SK-N-SH treated with all-trans-retinoic acid at 6 μM for 48 hours (cell line): Measurements from ENCODE around the gene CYB5RL.
A peak's percentile ranks its signal among the peaks of the same experiment; 100 is the strongest.

Experiments used
- ATAC-seq: fragments of 200-7000 bp; cut with Tn5 transposase; 3 replicates; pipeline ENCODE4 v1.9.1; 2020; ENCODE audit warnings: mild to moderate bottlenecking, moderate library complexity
- ARNTL ChIP-seq: fragments of 450-650 bp; formaldehyde crosslinking; IDR thresholded peaks from 2 replicates; pipeline ENCODE4 v1.5.0; 2020; ENCODE audit warnings: low read depth, mild to moderate bottlenecking, moderate library complexity, borderline replicate concordance
- CREB5 ChIP-seq: fragments of 250-450 bp; sonication (Bioruptor Pico); IDR thresholded peaks from 2 replicates; pipeline ENCODE4 v1.5.1; 2020; ENCODE audit warnings: low read depth, mild to moderate bottlenecking, moderate library complexity
- CSDC2 ChIP-seq: fragments of 250-450 bp; sonication (Bioruptor Pico); IDR thresholded peaks from 2 replicates; pipeline ENCODE4 v1.5.0; 2020; ENCODE audit warnings: mild to moderate bottlenecking, moderate library complexity
- CSRNP3 ChIP-seq: fragments of 250-450 bp; sonication (Bioruptor Pico); IDR thresholded peaks from 2 replicates; pipeline ENCODE4 v1.5.1; 2021; ENCODE audit warnings: mild to moderate bottlenecking, moderate library complexity
- ESRRG ChIP-seq: fragments of 250-450 bp; sonication (Bioruptor Pico); IDR thresholded peaks from 2 replicates; pipeline ENCODE4 v1.6.1; 2021; ENCODE audit warnings: mild to moderate bottlenecking
- GLIS3 ChIP-seq: fragments of 250-450 bp; sonication (Bioruptor Pico); IDR thresholded peaks from 2 replicates; pipeline ENCODE4 v1.5.0; 2020; ENCODE audit warnings: mild to moderate bottlenecking, moderate library complexity
- PATZ1 ChIP-seq: fragments of 250-450 bp; sonication (Bioruptor Pico); IDR thresholded peaks from 2 replicates; pipeline ENCODE4 v1.8.0; 2020; ENCODE audit warnings: mild to moderate bottlenecking, moderate library complexity, borderline replicate concordance
- POU6F1 ChIP-seq: fragments of 250-450 bp; sonication (Bioruptor Pico); IDR thresholded peaks from 2 replicates; pipeline ENCODE4 v1.8.0; 2021; ENCODE audit warnings: low read depth, mild to moderate bottlenecking, moderate library complexity, borderline replicate concordance
- PPARA ChIP-seq: fragments of 250-450 bp; sonication (Bioruptor Pico); IDR thresholded peaks from 2 replicates; pipeline ENCODE4 v1.5.0; 2020; ENCODE audit warnings: mild to moderate bottlenecking, borderline replicate concordance
- RARB ChIP-seq: fragments of 250-450 bp; sonication (Bioruptor Pico); IDR thresholded peaks from 2 replicates; pipeline ENCODE4 v1.8.0; 2021; ENCODE audit warnings: mild to moderate bottlenecking, moderate library complexity
- SNAI2 ChIP-seq: fragments of 250-450 bp; sonication (Bioruptor Pico); IDR thresholded peaks from 2 replicates; pipeline ENCODE4 v1.5.0; 2020; ENCODE audit warnings: mild to moderate bottlenecking, moderate library complexity
- TCF4 ChIP-seq: fragments of 250-450 bp; sonication (Bioruptor Pico); IDR thresholded peaks from 2 replicates; pipeline ENCODE4 v1.8.0; 2021; ENCODE audit warnings: mild to moderate bottlenecking, moderate library complexity, borderline replicate concordance
- ZC3H10 ChIP-seq: fragments of 250-450 bp; sonication (Bioruptor Pico); IDR thresholded peaks from 2 replicates; pipeline ENCODE4 v1.5.1; 2021; ENCODE audit warnings: mild to moderate bottlenecking, moderate library complexity
- ZFP3 ChIP-seq: fragments of 250-450 bp; sonication (Bioruptor Pico); IDR thresholded peaks from 2 replicates; pipeline ENCODE4 v1.5.0; 2020; ENCODE audit warnings: mild to moderate bottlenecking, moderate library complexity
- ZFP30 ChIP-seq: fragments of 450-650 bp; formaldehyde crosslinking; IDR thresholded peaks from 2 replicates; pipeline ENCODE4 v1.5.0; 2022; ENCODE audit warnings: mild to moderate bottlenecking, moderate library complexity
- ZNF565 ChIP-seq: fragments of 450-650 bp; formaldehyde crosslinking; conservative IDR thresholded peaks from 2 replicates; pipeline ENCODE4 v1.5.0; 2020; ENCODE audit warnings: low read depth, mild to moderate bottlenecking, moderate library complexity
- ZNF70 ChIP-seq: fragments of 450-650 bp; formaldehyde crosslinking; IDR thresholded peaks from 2 replicates; pipeline ENCODE4 v1.5.0; 2020; ENCODE audit warnings: mild to moderate bottlenecking, moderate library complexity
- ZNF8 ChIP-seq: fragments of 450-650 bp; formaldehyde crosslinking; IDR thresholded peaks from 2 replicates; pipeline ENCODE4 v1.5.0; 2020; ENCODE audit warnings: mild to moderate bottlenecking, moderate library complexity

CYB5RL gene

GRCh38 chr1:54227891-54228310 is 28.1 kb upstream of the CYB5RL start:
- ATAC-seq, result peak; percentile 43
- TF ChIP-seq CREB5 (CRISPR knock-in tag), result no peak
- no peak for TF ChIP-seq ZFP3 (CRISPR knock-in tag)
- peak; percentile 29; the same call in 1 of the 2 replicates for TF ChIP-seq TCF4 (CRISPR knock-in tag)

- TF ChIP-seq CSRNP3 (CRISPR knock-in tag) (no peak), CSDC2 (CRISPR knock-in tag) (no peak), ZNF565 (no peak), POU6F1 (CRISPR knock-in tag) (no peak), CREB5 (CRISPR knock-in tag) (no peak), SNAI2 (CRISPR knock-in tag) (no peak), ZFP3 (CRISPR knock-in tag) (no peak)
- peak; percentile 92 for ATAC-seq
Observed at GRCh38 chr1:54227091-54227602, 27.3 kb upstream of the CYB5RL start.

- no peak for ATAC-seq
- no peak for TF ChIP-seq ZC3H10 (CRISPR knock-in tag)
- no peak for TF ChIP-seq ZNF565
- no peak for TF ChIP-seq ZNF8
- no peak for TF ChIP-seq SNAI2 (CRISPR knock-in tag)
- no peak for TF ChIP-seq ZFP30
- no peak for TF ChIP-seq PATZ1 (CRISPR knock-in tag)
- TF ChIP-seq GLIS3 (CRISPR knock-in tag), result no peak
- no peak for TF ChIP-seq ZNF70 (CRISPR knock-in tag)
- no peak for TF ChIP-seq PPARA (CRISPR knock-in tag)
- no peak for TF ChIP-seq CSRNP3 (CRISPR knock-in tag)
- TF ChIP-seq ESRRG (CRISPR knock-in tag), result no peak
- no peak for TF ChIP-seq POU6F1 (CRISPR knock-in tag)
- TF ChIP-seq ARNTL, result no peak
- TF ChIP-seq RARB (CRISPR knock-in tag), result no peak
- TF ChIP-seq, all 23 proteins: peak for 0
Observed at GRCh38 chr1:54225986-54226559, 26.2 kb upstream of the CYB5RL start.
